Measurements from ENCODE around the gene ABCF1.
"Not testable (repeated sequence)": the region's sequence is repeated elsewhere in the genome, so short reads cannot be mapped to it uniquely, and the experiment has no call there.

The ABCF1 gene

DNA sequence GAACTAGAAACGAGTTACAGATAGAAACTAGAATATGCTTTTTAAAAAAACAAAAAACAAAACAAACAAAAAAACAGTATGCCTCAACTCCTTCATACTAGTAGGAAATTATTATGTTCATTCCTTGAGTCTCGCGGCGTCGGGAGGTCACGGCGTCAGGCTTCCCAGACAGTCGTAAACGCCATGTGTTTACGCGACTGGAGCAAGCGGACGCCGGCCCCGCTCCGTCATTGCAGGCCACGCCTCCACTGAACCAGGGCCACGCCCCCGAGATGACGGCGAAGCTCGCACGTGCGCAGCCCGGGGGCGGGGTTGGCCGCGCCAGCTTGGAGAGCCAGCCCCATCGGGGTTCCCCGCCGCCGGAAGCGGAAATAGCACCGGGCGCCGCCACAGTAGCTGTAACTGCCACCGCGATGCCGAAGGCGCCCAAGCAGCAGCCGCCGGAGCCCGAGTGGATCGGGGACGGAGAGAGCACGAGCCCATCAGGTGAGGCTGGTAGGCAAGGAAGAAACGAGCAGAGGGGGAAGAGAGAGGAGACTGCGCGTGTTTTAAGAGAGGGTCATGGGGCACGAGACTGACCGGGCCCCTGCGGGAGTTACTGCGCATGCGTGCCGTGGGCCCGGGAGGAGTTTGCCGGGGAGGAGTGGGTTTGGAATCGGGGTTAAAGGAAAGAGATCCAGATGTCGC is at the start of gene ABCF1:
Gene ABCF1, plus strand, starts transcription at position 368 of the 687 bp plus-strand sequence. Its CDS starts 46 bp downstream, at position 414.
- peak; percentile 99 for DNase-seq (ENCODE audit: low spot score)

DNA sequence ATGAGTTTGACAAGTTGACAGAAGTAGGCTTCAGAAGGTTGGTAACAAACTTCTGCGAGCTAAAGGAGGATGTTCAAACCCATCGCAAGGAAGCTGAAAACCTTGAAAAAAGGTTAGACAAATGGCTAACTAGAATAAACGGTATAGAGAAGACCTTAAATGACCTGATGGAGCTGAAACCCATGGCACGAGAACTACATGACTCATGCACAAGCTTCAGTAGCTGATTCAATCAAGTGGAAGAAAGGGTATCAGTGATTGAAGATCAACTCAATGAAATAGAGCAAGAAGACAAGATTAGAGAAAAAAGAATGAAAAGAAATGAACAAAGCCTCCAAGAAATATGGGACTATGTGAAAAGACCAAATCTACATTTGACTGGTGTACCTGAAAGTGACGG is 49.3 kb upstream of the ABCF1 start:
- DNase-seq (ENCODE audit: low spot score), result not testable (repeated sequence)

DNA sequence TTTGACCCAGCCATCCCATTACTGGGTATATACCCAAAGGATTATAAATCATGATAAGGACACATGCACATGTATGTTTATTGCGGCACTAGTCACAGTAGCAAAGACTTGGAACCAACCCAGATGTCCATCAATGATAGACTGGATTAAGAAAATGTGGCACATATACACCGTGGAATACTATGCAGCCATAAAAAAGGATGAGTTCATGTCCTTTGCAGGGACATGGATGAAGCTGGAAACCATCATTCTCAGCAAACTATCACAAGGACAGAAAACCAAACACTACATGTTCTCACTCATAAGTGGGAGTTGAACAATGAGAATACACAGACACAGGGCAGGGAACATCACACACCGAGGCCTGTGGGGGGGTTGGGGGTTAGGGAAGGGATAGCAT is 44.8 kb upstream of the ABCF1 start:
- not testable (repeated sequence) for DNase-seq (ENCODE audit: low spot score)

DNA sequence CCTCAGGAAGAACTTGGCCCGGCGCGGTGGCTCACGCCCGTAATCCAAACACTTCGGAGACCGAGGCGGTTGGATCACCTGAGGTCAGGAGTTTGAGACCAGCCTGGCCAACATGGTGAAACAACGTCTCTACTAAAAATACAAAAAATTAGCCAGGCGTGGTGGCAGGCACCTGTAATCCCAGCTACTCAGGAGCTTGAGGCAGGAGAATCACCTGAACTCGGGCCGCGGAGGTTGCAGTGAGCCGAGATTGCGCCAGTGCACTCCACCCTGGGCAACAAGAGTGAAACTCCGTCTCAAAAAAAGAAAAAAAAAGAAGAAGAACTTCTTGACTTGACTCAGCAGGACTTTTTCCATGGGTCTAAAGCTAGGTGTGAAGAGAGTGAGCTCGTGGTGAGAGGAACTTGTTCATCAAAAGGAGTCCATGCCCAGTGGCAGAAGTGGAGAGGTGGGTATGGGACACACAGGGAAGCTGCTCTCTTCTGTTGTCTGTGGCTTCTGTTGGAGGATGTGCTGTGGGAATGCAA is 41.8 kb upstream of the ABCF1 start:
- not testable (repeated sequence) for DNase-seq (ENCODE audit: low spot score)

DNA sequence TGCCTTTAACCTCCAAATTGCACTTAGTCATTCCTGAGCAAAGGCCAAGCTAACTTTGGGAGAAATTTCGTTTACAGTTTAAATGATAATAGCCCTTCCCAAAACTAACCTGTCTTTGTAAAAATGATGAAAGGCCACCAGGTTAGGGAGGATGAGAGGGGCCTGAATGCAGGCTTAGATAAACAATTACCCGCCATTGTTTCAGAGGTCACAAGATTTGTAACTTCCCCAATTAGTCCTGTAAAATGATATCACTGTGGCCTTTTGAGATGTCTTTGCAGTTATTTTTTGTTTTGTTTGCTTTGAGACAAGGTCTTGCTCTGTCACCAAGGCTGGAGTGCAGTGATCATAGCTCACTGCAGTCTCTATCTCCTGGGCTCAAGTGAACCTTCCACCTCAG is 41.2 kb upstream of the ABCF1 start:
- DNase-seq (ENCODE audit: low spot score), result no peak

DNA sequence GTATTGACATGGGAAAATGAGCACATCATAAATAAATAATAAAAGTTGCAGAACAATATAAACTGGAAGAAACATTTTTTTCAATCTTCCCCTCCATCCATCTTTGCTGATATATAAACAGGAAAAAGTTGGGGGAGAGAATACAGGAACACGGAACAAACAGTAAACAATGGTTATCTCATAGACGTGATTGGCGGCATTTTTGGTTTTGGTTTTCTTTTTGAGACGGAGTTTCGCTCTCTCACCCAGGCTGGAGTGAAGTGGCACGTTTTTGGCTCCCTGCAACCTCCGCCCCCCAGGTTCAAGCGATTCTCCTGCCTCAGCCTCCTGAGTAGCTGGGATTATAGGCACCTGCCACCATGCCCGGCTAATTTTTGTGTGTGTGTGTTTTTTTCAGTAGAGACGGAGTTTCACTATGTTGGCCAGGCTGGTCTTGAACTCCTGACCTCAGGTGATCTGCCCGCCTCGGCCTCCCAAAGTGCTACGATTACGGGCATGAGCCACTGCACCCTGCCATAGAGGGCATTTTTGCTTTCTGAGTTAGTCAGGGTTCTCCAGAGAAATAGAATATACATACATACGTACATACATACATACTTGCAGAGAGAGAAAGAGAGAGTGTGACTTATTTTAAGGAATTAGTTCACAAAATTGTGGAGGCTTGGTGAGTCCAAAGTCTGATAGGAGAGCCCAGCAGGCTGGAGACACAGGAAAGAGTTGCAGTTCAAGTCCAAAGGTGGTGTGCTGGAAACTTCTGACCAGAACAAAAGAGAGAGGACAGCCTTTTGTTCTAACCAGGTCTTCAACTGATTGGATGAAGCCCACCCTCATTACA is 37.6 kb upstream of the ABCF1 start:
- no peak for DNase-seq (ENCODE audit: low spot score)

DNA sequence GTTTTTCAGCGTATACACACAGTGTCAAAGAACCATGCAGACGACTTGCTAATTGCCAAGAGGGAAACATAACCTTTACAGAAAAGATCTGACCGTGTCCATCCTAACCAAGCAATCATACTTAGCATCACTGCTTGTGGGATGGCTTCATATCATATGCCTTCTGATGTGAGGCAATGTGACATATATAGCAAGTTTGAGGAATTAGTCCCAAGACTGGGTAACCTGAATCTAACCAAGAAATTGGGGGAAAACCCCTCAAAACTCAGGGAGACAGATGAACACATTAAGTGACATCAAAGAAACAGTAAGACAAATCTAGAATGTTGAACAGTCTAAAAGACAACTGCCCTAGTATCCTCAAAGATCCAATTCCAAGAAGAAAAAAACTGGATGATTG is 33.3 kb upstream of the ABCF1 start:
- no peak for DNase-seq (ENCODE audit: low spot score)

DNA sequence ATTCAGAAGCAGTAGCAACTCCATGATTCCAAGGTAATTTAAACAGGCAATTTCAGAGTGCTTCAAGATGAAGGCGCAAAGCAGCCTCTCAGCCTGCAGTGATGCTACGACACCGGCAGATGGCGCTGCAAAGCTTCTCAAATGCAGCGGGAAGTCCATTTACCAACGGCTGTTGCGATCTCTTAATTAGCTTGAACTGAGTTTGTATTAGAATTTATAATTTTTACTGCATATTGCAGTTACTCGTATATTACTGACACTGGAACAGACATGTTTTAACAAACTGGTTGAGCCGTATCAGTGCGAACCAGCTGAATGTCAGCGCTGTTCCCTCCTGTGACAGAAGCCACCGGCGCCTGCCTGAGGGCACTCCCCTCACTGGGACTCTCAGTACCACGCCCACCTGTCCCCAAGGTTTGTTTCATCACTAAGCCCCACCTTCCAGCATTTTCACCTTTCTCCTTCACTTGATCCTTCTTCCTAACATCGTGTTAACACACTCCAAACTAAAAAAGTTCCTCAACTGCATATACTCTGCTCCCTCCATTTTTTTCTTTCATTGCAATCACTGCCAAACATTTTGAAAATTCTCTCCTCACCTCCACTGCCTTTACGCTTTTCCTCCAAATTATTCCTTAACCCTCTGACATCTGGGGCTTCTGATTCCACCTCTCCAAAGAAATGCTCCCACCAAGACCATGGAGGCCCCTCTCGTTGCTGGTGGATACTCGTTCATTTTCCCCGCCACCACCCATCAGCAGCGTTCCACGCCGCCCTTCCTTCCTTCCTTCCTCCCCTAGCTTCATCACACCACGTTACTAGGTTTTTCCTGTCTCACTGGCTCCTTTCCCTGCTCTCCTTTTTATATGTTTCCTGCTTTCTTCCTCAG is 29.5 kb upstream of the ABCF1 start:
- peak; percentile 81 for DNase-seq (ENCODE audit: low spot score)

DNA sequence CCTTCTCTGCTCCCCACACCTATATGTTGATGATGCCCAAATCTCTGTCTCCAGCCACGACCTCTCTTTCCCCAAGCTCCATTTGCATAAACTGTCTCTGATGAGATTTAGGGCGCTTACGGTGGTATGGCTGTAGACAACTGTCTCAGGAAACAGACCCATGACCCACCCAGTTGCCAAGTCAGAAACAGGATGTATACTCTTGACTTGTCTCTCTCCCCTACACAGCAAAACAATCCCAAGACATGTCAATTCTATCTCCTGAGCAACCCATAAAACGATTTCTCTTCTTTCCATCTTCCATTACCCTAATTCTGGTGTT is 28.9 kb upstream of the ABCF1 start:
- DNase-seq (ENCODE audit: low spot score), result no peak

DNA sequence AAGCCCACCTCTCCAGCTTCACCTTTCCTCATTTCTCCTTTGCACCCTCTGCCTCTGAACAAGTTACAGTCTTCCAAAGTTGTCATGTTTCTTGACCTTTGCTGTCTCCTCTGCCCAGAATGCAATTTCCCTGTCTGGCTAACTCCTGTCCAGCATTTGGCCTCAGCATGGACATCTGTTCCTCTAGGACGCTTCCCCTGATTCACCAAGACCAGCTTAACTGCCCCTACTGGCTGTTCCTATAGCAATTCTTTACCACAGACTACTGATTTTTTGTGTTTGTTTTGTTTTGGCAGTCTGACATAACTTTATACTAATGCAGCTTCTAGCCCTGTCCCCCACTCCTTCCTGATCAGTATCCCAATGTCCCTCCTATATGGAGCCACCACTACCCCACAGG is 28.3 kb upstream of the ABCF1 start:
- DNase-seq (ENCODE audit: low spot score), result no peak

DNA sequence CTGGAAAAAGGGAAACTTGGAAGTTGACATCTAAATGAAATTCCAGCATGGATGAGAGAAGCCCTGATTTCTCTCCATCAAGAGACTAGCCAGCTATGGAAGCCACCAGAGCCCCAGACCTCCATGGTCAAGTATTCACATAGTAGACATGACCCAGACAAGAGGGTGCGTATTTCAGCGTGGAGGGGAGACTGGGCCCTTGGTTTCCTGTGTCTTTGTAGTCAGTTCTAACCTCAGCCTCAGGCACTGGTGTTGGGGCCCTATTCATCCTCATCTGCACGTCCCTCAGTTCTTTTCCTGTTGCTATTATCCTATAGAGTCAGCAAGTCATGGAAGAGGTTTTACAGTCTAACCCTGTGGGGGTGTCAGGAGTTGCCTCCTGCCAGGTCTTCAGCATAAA is 27.4 kb upstream of the ABCF1 start:
- no peak for DNase-seq (ENCODE audit: low spot score)

DNA sequence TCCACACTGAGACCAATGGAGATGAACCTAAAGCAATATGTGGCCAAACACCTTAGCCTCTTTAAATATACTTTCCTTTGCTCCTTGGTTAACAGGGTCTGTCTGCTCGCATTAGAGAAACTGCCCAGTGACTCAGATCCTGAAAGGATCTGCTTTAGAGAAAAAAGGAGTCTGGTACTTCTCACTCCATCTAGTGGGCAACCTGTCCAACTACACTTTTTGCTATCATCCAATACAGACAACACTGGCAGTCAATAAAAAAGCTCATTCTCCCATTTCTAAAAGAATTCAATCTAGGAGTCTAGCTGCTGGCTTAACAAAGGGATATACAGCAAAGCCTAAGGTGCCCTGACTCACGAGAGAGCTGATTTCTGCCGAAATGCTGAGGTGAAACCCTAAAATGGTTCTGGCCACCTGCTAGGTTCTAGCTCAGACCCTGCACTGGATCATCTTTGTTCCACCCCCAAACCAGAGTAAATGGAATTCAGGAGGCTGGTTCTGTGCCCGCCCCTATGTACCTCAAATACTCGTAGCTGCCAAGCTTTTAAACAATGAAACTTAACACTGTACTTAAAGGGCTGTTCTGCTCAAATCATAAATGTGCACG is 26.5 kb upstream of the ABCF1 start:
- no peak for DNase-seq (ENCODE audit: low spot score)

DNA sequence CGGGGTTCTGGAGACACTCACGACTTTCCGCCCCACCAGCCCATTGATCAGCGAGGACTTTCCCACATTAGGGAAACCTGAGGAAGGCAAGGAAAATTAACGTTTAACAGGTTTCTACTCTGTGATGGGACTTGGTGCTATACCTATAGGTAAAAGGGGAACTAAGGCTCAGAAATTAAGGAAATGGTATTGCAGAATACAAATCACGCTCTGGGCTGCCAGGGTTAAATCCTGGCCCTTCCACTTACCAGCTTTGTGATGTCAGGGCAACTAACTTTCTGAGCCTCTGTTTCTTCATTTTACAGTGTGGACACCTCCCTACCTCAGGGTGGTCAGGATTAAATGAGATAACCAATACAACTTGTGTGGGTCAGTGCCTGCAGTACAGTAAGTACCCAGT is 23.8 kb upstream of the ABCF1 start:
- DNase-seq (ENCODE audit: low spot score), result no peak

DNA sequence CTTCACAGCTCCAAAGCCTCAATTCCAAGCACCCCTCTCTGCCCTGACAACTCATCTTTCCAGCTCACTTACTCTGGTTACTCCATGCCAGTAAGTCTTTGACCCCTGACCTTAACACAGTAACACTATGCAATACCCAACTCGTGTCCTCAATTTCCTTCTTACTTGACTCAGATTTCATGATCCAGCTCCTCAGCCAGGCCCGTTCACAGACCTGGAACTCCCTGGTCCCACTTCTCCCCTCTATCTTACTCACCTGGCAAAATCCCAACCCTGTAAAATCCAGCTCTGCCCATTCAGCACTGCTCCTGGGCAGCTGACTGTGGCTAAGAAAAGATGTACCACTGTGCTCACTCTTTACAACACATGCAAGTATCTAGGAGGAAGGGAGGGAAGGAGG is 22.9 kb upstream of the ABCF1 start:
- no peak for DNase-seq (ENCODE audit: low spot score)

DNA sequence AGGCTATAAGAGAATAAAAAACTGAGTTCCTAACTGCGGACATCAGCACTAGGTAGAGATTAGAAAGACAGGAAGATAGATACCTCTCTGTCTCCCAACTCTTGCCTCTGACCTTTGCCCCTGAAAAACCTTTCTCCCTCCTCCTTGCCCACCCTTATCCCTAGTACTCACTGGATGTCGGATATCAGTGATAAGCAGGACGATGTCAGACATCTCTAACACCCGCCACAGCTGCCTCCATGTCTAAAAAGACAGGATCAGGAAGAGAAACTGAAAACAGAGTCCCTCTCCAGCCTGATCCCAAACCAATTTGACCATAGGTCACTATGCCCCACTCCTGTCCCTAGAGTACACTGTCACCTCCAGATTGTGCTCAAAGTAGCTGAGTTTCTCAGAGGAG is 16.8 kb upstream of the ABCF1 start:
- no peak for DNase-seq (ENCODE audit: low spot score)

DNA sequence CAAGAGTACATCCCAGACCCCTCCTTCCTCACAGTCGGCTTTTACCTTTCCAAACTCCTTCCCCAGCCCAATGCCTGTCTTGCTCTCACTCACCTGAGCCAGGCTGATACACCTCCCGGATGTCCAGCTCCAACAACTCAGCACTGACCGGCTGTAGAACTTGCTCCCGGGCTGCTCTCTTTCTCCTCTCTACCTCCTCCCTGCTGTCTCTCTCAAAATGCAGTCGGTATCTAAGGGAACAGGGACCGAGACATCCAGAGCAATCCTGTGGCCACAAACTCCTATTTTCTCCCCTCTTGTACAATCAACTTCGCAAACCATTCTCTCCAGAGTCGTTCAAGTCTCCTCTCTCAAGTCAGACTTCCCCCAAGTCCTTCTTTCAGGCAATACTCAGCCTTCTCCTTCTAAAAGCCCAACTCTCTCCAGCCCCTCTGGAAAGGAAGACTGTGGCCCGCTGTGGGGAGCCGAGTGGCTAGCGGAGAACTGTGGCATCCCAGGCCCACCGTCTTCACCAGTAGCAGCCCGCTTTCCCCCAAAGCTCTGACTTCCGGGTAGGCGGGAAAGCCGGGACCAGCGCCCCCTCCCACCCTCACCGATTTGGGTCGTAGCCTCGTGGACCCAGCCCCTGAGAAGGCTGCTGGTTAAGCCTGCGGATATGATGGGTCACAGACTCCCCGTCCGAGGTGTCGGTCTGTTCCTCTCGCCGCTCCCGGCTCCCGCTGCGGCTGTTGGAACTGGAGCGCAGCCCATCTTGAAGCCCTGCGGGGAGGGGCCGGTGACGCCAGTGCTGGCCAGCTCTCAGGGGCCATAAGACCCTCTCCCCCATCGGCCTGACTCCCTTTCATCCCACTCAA is 16.1 kb upstream of the ABCF1 start:
- peak; percentile 72 for DNase-seq (ENCODE audit: low spot score)

DNA sequence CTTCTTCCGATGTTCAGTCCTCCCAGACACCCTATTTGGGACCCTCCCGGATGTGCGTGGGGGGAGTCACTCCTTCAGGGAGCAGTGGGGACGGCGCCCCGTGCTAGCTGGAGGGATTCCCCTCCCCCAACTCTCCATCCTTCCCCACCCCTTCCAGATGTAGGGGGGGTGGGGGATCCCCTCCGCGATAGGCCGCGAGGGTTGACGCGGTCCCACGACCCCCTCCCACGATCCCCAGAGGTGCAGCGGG is 15.5 kb upstream of the ABCF1 start:
- DNase-seq (ENCODE audit: low spot score), result no peak

DNA sequence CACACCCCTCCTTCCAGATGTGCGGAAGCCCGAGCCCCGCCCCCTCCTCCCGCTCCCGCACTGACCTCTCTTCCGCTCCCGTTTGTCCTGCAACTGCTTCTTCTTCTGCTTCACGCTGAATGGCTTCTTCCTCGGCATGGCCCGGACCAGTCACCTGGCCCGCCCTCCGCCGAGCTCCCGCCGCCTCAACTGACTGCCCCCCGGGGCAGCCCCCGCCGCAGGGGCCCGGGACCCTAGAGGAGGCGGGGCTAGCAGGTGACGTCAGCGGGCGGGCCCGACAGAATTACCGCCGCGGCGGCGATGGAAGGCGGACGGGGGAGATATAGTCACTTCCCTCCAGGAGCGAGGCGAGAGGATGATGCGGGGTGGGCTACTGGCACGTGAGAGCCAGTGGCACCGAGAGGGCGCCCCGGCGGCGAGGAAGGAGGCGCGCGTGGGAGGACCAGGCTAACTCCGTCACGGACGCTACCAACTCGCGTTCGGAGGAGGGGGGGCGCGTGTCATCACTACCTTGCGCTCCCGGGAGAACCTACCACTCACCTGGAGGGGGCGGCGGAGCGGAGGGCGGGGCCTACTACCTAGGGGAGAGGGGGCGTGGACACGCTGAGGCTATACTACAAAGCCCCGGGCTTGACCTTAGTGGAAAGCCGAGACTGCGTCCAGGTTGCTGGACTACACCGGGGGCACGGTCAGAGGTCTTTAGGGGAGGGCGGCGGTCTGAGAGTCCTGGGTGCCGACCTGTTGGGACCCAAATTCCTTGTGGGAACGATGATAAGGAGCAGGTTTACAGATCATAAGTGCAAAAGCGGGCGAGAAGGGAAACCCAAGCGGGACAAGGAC is 15.0 kb upstream of the ABCF1 start, which contains the start of gene GNL1:
Gene GNL1, minus strand, starts transcription at position 424 of the 840 bp plus-strand sequence. Its CDS starts 286 bp downstream, at position 138.
- peak; percentile 91 for DNase-seq (ENCODE audit: low spot score)

DNA sequence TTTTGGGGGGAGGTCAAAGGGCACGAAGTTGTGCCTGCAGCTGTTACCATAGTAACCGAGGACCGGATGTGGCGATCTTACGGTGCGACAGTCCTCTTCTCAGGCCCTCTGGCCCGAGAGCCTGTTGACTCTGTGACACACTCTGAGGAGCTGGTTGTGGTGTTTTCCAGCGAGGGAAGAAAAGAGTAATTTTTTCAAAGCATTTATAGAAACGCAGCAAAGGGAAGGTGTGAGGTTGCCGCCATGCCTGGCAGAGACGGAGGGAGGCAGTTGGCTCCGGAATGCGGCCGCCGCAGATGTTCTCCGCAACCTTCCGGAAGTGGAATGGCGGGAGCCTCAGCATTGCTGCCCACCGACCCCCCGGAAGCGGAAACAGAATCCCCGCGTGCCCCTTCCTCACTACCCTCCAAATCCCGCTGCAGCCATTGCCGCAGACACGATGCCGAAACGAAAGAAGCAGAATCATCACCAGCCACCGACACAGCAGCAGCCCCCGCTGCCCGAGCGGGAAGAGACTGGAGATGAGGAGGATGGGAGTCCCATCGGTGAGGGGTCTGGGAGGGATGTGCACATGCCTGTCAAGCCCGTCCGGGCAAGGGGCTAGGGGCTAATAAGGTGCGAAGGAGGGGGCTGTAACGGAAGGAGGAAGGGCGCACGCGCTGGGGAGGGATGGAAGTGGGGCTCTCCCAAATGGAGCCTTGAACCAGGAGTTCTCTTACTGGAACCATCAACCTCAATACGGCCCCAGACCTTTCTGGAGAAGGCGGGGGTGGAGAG is 14.1 kb upstream of the ABCF1 start, which contains the start of gene PRR3:
Gene PRR3, plus strand, starts transcription at position 390 of the 777 bp plus-strand sequence. Its CDS starts 50 bp downstream, at position 440.
- DNase-seq (ENCODE audit: low spot score), result peak; percentile 93

DNA sequence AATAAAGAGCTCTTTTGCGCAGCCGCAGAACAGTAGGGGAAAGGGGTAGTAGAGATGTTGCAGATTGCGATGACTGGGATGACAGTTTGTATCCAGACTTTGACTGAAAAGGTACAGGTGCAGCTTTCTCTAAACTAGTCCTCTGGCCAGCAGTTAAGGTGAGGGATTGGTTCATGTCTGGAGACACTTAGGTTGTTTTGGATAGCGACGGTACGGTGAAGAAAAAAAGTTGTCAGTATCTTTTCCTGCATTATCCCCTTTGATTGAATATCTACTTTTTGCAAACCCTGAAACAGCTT is 13.6 kb upstream of the ABCF1 start:
- DNase-seq (ENCODE audit: low spot score), result no peak
